GM21526 (cell line): ENCODE data around the gene NOC4L.
A peak's percentile ranks its signal among the peaks of the same experiment; 100 is the strongest.
"Not testable (repeated sequence)": the region's sequence is repeated elsewhere in the genome, so short reads cannot be mapped to it uniquely, and the experiment has no call there.

Experiments used
- ATAC-seq: cut with Tn5 transposase; IDR thresholded peaks from one replicate; pipeline ENCODE4 v1.9.1; 2021; ENCODE audit warnings: moderate library complexity; ENCODE audit not compliant: unreplicated experiment, low FRiP score

The NOC4L gene

DNA sequence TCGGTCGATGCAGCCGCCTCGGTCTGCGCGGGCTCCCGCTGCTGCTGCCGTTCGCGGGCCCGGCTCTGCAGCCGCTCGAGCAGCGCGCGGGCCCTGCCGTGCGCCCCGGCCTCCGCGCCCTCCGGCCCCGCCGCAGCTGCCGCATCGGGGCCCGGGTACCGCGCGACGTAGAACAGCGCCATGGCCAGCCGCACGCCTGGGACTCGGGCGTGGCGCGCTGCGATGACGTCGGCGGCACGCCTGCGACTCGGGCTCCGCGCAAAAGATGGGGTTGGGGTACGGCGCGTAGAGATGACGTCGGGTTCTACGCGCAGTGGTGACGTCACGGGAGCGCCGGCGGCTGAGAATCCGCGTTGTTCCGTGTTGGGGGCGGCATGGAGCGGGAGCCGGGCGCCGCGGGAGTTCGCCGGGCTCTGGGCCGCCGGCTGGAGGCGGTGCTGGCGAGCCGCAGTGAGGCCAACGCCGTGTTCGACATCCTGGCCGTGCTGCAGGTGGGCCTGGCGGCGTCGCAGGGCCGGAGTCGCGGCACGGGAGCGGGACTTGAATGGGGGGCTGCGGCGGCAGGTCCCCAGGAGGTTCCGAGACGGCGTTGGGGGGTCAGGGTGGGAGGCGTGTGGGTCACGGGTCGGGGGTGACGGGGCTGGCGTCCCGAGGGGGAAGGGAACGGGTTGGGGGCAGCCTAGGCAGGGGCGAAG lies at the start of gene NOC4L, which contains the start of gene DDX51:
Gene NOC4L (plus strand): TSS at position 343 of the 695 bp plus-strand sequence. CDS start 32 bp downstream, at position 375.
Gene DDX51 (minus strand): TSS at position 205 of the 695 bp plus-strand sequence. CDS start 23 bp downstream, at position 182.
- peak; percentile 75 for ATAC-seq

DNA sequence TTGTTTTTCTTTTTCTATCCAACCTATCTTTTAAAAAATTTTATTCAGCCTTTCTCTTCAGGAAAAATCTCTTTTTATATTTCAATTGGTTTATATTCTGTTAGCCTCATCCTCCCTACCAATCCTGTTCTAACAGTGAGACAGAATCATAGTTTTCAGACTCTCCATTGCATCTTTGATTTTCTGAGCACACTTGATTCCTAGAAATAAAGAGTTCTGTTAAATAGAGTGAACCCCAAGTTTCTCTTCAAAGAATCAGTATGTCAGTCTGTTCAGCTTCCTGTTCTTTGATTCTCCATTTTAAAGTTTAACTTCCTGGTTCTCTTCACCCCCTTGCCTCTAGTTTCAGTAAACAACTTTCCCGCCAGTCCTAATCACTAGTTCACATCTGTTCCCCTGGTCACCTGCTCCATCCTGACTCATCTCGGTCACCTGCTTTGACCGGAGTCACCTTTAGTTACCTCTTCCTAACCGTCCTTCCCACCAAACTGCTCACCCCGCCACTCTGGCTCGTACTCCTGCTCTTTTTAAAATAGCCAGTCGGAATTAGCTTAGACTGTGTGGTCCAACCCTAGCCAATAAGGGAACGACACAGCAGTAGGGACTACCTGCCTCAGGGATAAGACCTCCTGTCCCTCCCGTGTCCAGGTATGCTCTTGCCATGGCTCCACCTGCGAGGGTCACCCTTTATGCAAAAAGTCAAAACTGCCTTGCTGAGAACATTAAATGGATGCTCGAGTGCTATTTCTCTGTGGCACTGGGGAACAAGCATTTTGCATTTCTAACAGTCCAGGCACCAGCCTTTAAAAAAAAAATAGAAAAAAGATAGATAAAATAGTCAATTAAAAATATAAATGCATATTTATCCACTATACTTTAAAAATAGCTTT lies 48.5 kb upstream of the NOC4L start:
- no peak for ATAC-seq

DNA sequence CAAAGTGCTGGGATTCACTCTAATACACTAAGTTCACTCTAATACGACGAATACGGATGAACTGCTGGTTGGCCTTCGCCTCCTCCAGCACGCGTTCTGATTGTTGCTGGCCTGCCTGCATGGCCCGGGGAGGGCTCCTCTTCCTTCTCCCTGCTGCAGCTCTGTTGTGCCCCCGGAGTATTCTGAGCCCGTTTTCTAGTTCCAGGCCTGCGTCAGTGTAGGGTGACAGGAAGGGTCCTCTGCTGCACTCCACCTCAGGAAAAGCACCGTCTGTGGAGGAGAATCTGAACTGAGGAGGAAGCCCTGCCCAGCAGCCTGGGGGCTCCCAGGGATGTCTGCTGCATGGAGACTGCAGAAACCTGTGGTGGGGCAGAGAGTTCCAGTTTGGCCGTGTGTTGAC lies 44.5 kb upstream of the NOC4L start:
- no peak for ATAC-seq

DNA sequence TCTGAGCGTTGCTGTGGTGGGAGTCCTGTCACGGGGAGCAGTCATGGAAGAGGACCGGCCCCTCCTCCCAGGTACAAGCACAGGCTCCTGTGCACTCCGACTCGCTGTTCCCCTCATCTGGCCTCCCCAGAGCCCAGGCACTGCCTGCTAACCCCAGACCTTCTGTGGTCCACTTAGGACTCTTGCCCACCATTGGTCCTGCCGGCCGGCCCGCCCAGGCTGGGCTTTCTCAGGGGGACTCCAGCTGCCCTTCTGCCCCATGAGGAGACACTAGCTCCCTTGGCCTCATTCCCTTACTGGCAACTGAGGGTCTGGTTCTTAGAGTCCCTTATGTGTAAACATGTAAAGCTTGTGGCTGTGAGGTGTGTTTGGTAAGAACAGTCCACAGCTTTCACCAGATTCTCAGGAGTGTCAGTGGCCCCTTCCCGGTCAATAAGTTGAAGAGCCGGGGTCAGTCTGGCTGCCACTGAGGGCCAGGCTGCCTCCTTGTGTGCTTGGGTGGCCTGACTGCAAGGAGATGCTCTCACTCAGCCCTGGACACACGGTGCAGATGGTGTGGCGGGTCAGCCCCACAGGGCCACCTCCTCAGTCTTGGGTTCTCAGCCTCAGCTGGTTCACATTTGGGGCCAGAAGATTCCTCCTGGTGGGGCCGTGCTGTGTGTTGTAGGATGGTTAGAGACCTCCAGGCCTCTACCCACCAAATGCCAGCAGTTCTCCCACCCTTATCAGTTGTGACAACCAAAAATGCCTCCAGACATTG lies 43.8 kb upstream of the NOC4L start:
- no peak for ATAC-seq

DNA sequence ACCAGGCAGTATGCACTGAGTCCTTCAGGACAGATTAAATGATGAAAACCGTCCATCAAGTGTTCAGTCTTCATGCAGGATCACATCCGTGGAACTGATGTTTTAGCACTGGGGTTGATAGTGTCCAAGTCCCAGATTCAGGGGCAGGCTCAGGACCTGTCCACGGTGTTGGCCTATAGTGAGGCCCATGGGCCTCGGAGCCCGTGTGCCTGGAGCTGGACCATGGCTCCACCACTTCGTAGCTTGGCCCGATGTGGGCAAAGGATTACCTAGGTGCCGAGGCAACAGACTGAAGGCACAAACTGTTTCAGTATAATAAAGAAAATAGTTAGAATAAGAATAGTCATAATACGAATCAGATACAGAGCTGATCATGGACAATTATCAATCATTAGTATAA lies 42.0 kb upstream of the NOC4L start:
- ATAC-seq = no peak

DNA sequence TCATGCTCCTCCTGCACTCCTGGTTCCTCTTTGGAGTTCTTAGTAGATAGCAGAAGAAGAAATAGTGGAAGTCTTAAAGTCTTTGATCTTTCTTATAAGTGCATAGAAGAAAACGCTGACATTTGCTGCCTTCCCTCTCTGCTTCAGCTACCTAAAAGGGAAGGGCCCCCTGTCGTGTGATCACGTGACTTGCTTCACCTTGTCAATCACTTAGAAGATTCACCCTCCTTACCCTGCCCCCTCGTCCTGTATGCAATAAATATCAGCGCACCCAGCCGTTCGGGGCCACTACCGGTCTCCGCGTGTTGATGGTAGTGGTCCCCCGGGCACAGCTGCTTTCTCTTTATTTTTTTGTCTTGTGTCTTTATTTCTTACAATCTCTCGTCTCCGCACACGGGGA lies 41.2 kb upstream of the NOC4L start:
- not testable (repeated sequence) for ATAC-seq

DNA sequence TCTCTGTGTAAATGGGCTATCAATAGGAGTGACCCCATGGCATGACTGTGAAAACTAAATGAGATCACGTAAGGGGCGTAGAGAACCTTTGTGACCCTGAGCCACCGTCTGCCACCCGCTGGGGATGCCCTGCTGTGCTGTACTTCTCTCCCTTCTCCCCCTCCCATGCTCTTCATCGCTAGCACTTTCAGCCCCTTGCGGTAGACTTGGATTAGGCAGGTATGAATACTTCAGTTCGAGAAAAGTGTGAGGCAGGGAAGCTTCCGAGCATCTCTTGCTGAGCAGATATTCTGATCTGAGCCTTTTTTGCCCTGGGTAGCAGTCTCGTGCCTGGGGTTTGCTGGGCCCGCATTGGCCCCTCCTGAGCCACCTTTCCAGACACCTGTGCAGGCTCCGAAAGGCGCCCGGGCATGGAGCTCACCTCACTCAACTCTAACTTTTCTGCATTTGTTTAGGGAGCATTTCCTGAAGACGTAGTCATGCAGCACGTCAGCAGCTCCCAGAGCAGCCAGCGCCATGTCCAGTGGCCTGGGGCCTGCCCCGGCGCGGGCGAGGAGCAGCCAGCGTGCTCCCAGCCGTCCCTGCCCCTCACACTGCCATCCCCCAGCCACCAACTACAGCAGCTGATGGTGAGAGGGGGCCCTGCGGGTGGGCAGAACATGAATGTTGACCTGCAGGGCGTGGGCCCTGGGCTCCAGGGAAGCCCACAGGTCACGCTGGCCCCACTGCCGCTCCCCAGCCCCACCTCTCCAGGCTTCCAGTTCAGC lies 40.5 kb upstream of the NOC4L start:
- no peak for ATAC-seq

DNA sequence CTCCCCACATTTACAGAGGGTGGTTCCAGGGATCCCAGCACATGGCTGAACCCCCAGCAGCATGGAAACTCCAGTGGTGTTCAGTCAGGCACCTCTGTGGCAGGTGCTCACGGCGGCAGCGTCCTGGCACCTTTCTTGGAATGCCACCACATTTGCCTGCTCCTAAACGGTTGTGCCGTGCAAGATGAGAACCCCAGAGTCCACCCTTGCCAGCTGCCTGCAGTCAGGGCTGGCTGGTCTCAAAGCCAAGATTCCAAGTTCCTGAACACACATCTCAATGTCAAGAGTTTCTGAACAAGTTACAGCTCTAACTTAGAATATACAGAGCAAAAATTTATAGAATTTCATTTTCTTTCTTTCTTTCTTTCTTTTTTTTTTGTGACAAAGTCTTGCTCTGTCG lies 38.8 kb upstream of the NOC4L start:
- no peak for ATAC-seq

DNA sequence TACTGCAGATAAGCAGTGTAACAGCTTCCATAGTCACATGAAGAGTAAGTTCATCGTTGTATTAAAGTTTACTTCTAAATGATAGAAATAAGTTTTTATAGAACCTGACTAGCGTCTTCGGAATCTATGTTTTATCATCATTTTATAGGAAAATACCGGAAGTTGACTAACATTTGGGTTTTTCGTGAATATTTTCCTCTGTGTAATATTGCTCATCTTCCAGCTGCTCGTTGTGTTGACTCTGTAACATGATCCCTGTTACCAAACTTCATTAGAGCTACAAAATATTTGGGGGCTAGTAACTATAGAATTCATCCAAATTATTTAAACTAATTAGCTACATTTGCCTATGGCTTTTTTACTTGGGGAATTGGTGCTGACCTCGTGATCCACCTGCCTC lies 37.3 kb upstream of the NOC4L start:
- no peak for ATAC-seq

DNA sequence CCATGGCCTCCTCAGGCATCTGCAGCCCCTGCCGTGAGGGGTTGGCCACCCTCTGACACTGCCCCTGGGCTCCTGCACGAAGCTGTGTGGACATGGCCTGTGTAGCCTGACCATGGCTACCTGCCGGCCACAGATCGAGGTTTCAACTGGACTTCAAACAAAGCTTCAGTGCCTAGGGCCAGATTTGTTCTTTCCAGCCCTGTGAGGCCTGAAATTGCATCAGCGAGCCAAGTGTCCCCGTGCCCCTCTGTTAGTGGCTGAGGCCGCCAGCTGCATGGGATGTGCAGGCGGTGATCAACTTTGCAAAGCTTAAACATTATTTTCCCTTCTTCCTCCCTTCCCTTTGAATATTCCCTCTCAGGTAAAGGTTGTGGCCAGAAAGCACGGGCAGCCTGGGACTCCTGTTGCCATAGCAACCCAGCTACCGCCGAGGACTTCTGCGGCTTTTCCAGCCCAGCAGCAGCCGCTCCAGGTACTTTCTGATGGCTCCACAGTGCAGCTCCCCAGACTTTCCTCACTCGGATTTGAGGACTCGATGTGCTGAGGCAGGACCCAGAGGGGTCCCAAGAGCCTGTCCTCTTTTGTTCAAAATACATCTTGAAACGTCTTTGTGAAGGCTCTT lies 35.9 kb upstream of the NOC4L start:
- ATAC-seq = no peak

DNA sequence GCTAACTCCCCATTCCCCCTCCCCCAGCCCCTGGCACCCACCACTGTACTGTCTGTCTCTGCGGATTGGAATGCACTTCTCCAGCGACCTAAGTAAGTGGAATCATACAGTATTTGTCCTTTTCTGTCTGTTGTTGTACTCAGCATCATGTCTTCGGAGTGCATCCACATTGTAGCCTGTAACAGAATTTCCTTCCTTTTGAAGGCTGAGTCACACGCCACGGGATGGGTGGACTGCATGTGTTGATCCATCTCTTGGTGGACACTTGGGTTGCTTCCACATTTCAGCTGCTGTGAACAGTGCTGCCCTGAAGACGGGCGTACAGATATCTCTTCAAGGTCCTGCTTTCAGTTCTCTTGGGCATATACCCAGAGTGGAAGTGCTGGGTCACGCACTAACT lies 34.5 kb upstream of the NOC4L start:
- no peak for ATAC-seq

DNA sequence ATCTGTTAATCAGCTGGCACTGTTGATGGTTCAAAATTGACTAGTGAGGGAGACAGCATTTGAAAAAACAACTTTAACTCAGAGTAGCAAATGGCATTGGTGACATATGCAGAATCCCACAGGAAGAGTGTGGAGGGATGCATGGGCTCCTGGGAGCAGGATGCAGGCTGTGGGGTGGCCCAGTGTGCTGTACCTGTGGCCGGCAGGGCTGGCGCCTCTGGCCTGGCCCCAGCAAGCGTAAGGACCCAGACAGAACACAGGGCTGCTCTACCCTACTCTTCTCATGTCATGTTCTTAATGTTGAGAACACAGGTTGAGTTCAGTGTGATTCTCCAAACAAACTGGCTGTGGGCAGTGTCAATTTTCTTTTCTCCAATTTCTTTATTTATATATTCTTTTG lies 33.6 kb upstream of the NOC4L start:
- ATAC-seq = no peak

DNA sequence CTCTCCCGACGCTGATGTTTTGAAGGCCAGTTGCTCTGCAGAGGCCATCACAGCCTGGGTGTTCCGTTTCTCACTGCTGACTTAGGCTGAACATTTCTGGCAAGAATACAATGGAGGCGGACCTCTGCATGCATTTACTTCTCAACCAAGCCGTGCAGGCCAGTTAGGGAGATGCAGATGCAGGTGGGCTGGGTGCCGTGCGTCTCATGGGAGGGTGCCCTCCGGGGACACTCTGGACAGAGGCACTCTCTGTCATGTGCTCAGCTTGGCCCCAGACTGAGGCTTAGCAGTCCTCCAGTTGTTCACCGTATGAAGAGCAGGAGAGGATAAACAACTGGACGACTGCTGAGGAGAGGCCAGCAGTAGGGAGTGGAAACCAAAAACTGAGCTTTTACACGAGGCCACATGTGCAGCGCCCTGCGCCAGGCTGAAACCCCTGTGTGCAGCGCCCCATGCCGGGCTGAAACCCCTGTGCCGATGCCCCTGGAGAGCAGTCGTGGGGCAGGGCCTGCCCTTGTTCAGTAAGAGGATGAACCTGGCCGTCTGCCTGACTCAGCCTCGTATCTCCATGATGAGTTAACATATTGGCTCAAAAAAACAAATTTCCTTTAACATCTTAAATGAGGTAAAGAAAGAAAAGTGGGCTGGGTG lies 32.5 kb upstream of the NOC4L start:
- ATAC-seq = no peak

DNA sequence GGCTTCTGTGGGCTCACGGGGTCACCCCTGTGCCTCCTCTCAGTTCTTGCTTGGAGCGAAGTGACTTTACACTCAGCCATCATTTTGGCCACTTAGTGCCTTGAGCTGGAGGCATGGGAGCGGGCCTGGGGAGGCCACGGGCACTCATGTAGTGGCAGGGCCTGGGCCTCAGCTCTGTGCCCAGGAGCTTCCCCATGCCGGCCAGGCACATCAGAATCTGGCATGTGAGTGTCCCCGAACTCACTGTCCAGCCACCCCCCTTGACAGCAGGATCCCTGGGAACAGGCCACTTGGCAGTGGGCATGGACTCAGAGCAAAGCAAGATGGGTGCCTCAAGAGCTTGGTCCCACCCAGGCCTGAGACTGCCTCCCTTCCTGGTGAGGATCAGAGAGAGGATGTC lies 29.6 kb upstream of the NOC4L start:
- ATAC-seq = no peak

DNA sequence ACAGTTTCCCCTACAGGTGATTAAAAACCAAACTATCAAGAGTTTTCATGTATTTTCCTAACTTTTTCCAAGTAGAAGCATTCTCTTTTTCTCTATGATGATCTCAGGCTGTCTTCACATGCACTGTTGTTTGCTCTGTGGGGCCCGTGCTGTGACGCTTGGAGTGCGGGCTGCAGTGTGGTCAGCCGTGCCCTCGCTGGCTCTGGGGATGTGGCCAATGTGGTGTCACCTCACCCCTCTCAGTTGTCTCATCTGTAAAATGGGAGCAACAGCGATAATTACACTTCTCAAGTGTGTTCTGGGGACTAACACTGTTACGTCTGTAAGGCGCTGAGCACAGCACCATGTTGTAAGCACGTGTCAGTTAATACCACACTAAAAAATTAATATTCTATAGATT lies 28.8 kb upstream of the NOC4L start:
- no peak for ATAC-seq

DNA sequence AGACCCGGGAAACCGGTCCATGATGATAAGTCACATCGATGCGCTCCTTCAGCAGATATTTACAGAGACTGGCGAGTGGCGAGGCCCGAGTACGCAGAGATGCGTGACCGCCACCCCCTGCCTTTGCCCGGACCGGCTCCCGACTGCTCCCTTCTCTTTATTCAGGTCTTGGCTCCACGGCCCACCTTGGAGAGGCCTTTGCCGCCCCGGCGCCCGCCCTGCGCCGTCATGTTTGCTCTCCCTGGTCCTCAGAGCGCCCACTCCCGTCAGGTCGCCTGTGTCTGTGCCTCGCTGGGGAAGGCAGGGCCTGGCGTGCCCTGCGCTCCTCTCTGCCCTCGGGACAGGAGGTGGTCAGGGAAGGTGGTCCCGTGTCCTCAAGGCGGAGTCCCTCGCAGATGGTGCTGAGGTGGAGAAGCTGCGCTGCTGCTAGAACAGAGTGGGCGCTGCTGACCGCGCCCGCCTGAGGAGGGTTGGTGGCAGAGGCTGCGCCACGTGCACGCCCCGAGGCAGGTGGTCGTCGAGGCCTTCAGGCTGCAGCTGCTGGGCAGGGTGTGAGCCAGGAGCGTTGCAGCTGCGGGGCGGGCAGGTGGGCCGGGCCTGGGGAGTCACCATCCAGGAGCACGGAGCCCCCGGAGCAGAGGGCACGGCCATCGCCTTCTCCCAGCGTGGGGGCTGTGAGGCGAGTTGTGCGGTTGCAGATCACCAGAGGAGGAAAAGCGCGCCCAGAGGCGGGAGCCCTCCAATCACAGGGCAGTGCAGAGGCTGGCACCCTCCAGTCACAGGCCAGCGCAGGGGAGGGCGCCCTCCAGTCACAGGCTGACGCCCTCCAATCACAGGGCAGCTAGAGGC lies 27.3 kb upstream of the NOC4L start:
- no peak for ATAC-seq

DNA sequence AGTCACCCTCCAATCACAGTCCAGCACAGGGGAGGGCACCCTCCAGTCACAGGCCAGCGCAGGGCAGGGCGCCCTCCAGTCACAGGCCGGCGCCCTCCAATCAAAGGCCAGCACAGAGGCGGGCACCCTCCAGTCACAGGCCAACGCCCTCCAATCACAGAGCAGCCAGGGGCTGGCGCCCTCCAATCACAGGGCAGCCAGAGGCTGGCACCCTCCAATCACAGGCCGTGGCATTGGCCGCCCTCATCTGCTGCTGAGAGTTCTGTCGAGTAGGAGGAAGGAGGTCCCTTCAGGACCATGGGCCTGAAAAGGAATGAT lies 26.7 kb upstream of the NOC4L start:
- ATAC-seq = no peak

DNA sequence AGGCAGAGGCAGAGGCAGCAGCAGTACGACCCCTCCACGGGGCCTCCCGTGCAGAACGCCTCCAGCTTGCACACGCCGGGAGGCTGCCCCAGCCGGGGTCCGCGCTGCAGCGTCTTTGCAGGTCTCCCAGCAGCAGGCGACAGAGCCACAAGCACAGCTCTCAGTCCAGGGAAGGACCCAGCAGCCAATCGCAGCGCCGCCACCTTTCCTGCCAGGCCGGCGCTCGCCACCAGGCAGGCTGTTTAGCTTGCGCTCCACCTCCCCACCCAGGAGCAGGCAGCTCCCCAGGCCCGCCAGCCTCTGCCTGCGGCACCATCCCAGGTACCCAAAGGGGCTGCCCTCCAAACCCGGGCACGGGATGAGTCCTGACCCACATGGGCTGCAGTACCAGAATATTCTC lies 25.4 kb upstream of the NOC4L start:
- ATAC-seq = no peak

DNA sequence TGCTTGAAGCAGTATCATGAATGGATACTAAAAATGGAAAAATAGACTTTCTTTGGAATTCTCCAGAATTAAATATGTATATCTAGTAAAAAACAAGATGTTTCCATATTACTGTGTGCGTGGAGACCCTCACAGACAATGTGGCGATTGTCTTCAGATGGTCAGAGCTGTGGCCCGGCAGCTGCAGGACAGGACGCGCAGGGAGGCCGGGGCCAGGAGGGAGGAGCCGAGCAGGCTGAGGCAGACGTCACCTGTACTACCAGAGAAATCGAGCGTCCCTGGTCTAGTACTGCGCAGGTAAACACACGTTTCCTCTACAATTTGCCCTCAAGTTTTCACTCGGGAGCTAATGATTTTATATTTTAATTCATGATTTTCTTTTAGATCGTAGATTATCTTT lies 23.0 kb upstream of the NOC4L start:
- ATAC-seq = no peak
